GM12891 (cell line): ENCODE results near the gene S100A6.
A peak's percentile ranks its signal among the peaks of the same experiment; 100 is the strongest.

Experiments
- DNase-seq: peaks from one replicate; pipeline ENCODE4 v3.0.0; 2011; ENCODE audit warnings: low spot score; ENCODE audit not compliant: insufficient read length
- FAIRE-seq: peaks from 2 replicates; lab custom pipeline; 2011; peaks lifted over from hg19 to GRCh38; lab: Jason Lieb, UNC
- PAX5 ChIP-seq: IDR thresholded peaks from 2 replicates; pipeline ENCODE4 v1.6.1; 2011; ENCODE audit warnings: low read length, moderate library complexity, mild to moderate bottlenecking; ENCODE audit not compliant: insufficient read depth, severe bottlenecking
- POLR2A ChIP-seq: IDR thresholded peaks from 2 replicates; pipeline ENCODE4 v1.6.1; 2011; ENCODE audit warnings: low read depth, low read length, control low read depth
- POLR2AphosphoS5 ChIP-seq: IDR thresholded peaks from 2 replicates; pipeline ENCODE4 v1.6.1; 2011; ENCODE audit warnings: low read depth, low read length, control low read depth
- POU2F2 ChIP-seq: IDR thresholded peaks from 2 replicates; pipeline ENCODE4 v1.6.1; 2011; ENCODE audit warnings: low read depth, mild to moderate bottlenecking, control low read depth, low read length, moderate library complexity
- SPI1 ChIP-seq: IDR thresholded peaks from 2 replicates; pipeline ENCODE4 v1.6.1; 2011; ENCODE audit warnings: low read depth, low read length, control low read depth
- TAF1 ChIP-seq: IDR thresholded peaks from 2 replicates; pipeline ENCODE4 v1.6.1; 2011; ENCODE audit warnings: low read depth, low read length, control low read depth

The S100A6 gene

GRCh38 chr1:153538315-153538821, 2.6 kb upstream of the S100A6 start:
- FAIRE-seq, result no peak
- no peak for TF ChIP-seq TAF1
- no peak for TF ChIP-seq PAX5
- no peak for TF ChIP-seq SPI1
- TF ChIP-seq POU2F2, result no peak
- no peak for TF ChIP-seq POLR2AphosphoS5
- no peak for TF ChIP-seq POLR2A
- DNase-seq, result no peak

GRCh38 chr1:153537376-153537730, 1.6 kb upstream of the S100A6 start:
- FAIRE-seq, result no peak
- no peak for TF ChIP-seq POLR2AphosphoS5

GRCh38 chr1:153536671-153537375, 1.0 kb upstream of the S100A6 start:
- no peak for TF ChIP-seq TAF1
- TF ChIP-seq PAX5, result no peak
- TF ChIP-seq POLR2A, result no peak
- TF ChIP-seq POU2F2, result no peak
- TF ChIP-seq SPI1, result no peak
- no peak for TF ChIP-seq POLR2AphosphoS5
- DNase-seq, result no peak
- no peak for FAIRE-seq

More at GRCh38 chr1:153537376-153537730, 1.6 kb upstream of the S100A6 start:
- no peak for DNase-seq

- TF ChIP-seq SPI1 (no peak), POLR2AphosphoS5 (no peak), PAX5 (no peak), POLR2A (no peak), TAF1 (no peak), POU2F2 (no peak)
- DNase-seq (no peak), FAIRE-seq (peak; percentile 90)
Observed at GRCh38 chr1:153536012-153536670, 350 bp upstream of the S100A6 start.

GRCh38 chr1:153534925-153535241, 908 bp downstream of the S100A6 start:
- TF ChIP-seq PAX5, result no peak
- no peak for TF ChIP-seq TAF1
- TF ChIP-seq POU2F2, result no peak
- TF ChIP-seq POLR2A, result no peak
- no peak for TF ChIP-seq SPI1
- no peak for DNase-seq
- FAIRE-seq, result no peak

- FAIRE-seq, result no peak
- no peak for TF ChIP-seq TAF1
- no peak for TF ChIP-seq PAX5
- no peak for TF ChIP-seq POLR2A
- no peak for TF ChIP-seq POLR2AphosphoS5
- DNase-seq, result no peak
Observed at GRCh38 chr1:153534226-153534924, 1.4 kb downstream of the S100A6 start.

GRCh38 chr1:153533689-153534201, 2.0 kb downstream of the S100A6 start:
- FAIRE-seq (no peak), DNase-seq (no peak)
- no peak for TF ChIP-seq POU2F2
- no peak for TF ChIP-seq TAF1
- TF ChIP-seq POLR2AphosphoS5, result no peak
- no peak for TF ChIP-seq SPI1
- TF ChIP-seq PAX5, result no peak
- no peak for TF ChIP-seq POLR2A

GRCh38 chr1:153532769-153533599, 2.8 kb downstream of the S100A6 start:
- DNase-seq, result peak; percentile 77
- no peak for FAIRE-seq
- no peak for TF ChIP-seq PAX5
- TF ChIP-seq POU2F2, result no peak
- TF ChIP-seq POLR2AphosphoS5, result no peak
- no peak for TF ChIP-seq TAF1
- no peak for TF ChIP-seq POLR2A
- no peak for TF ChIP-seq SPI1

- TF ChIP-seq TAF1 (no peak), PAX5 (no peak), POLR2A (no peak), SPI1 (no peak), POLR2AphosphoS5 (no peak), POU2F2 (no peak)
- no peak for DNase-seq
- no peak for FAIRE-seq
Observed at GRCh38 chr1:153532181-153532580, 3.6 kb downstream of the S100A6 start.

- TF ChIP-seq POU2F2, result no peak
- no peak for TF ChIP-seq SPI1
- TF ChIP-seq POLR2AphosphoS5, result no peak
- no peak for TF ChIP-seq TAF1
- no peak for TF ChIP-seq PAX5
- TF ChIP-seq POLR2A, result no peak
- FAIRE-seq (no peak), DNase-seq (no peak)
Observed at GRCh38 chr1:153531638-153532037, 4.2 kb downstream of the S100A6 start.
